Thyroid gland (tissue), 4 donors: Measurements from ENCODE around the gene PDHX.

ENCODE experiments used
- CTCF ChIP-seq, 6 experiments: fragments of 200-600 bp in 3 of 6; fragments of 450-650 bp in 3 of 6; sonication (generic) in 3 of 6; IDR thresholded peaks; one replicate each; pipeline ENCODE4 v1.5.1; 2016 to 2019; ENCODE audit warnings: antibody characterized with exemption in 6 of 6, mild to moderate bottlenecking in 2 of 6, inconsistent platforms in 1 of 6, moderate library complexity in 1 of 6
- POLR2A ChIP-seq, 2 donors: fragments of 450-650 bp; IDR thresholded peaks; one replicate each; pipeline ENCODE4 v1.6.1; 2017; ENCODE audit warnings: antibody characterized with exemption in 2 of 2, mild to moderate bottlenecking in 2 of 2, moderate library complexity in 1 of 2

DNA sequence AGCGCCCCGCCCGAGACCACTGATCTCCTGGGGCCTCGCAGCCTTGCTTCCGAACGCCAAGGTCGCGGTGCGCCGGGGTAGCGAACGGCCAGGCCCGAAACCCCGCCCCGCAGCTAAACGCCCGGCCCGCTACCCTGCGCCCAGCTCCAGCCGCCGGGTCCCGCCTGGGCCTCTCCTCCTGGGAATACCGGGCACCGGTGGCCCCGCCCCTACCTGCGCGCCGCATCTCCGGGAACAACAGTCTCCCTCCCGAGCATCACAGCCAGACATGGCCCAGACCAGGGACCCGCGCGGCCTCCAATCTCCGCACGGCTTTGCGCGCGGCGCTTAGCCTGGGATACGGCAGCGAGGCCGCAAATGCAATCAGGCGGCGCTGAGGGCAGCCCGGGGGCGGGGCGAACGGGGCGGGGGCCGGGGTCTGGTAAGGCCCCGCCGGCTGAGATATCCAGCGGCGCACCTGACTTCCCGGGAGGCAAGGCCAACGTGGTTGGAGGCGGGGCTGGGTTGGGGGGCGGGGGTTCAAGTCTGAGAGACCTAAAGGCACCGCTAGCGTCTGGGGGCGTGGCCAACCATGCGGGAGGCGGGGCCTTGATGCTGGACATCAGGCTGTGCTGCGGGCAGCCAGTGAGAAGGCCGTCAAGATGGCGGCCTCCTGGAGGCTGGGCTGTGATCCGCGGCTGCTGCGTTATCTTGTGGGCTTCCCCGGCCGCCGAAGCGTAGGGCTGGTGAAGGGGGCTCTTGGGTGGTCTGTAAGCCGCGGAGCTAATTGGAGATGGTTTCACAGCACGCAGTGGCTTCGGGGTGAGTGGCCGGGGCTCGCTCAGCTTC lies at the start of gene PDHX, which contains the start of gene APIP:
- TF ChIP-seq CTCF (IDR thresholded peaks at IDR 0.05) (peak in 1 of 6 experiments; percentile 6), POLR2A (IDR thresholded peaks at IDR 0.05) (peak; percentile 91 to 95)
